A673 (cell line): ENCODE measurements around the gene SLC7A9. TPM values are rescaled to one million over a fixed set of nuclear protein-coding genes. Genes with fewer than 3 reads are reported as not detected.

Source experiments
- BruUV-seq: library from RNA; stranded (reverse); fragments of 400-500 nt; replicated peaks from 2 replicates; lab custom pipeline; 2021; lab: Mats Ljungman, UMichigan
- CTCF ChIA-PET: fragments of 300-600 bp; sonication (Branson Sonifier 250); formaldehyde crosslinking; loops from one replicate; lab custom pipeline; 2022; ENCODE audit warnings: antibody characterized with exemption; lab: Charles Lee
- POLR2A ChIA-PET: fragments of 300-600 bp; sonication (Branson Sonifier 250); formaldehyde crosslinking; loops from one replicate; lab custom pipeline; 2022; ENCODE audit warnings: antibody characterized with exemption; ENCODE audit not compliant: low non-redundant PET; lab: Charles Lee
- DNase-seq: peaks from one replicate; pipeline ENCODE4 v3.0.0-alpha.2; 2015; ENCODE audit warnings: low spot score
- H3K27ac ChIP-seq: fragments of 200-600 bp; sonication (generic); 2 replicates; pipeline ENCODE4 v1.5.1; 2016; ENCODE audit warnings: mixed run types, low read depth, mild to moderate bottlenecking, mixed read lengths, antibody characterized with exemption, low read length; ENCODE audit not compliant: poor library complexity, severe bottlenecking
- H3K27me3 ChIP-seq: fragments of 200-600 bp; sonication (generic); replicated peaks from 2 replicates; pipeline ENCODE4 v1.6.1; 2017; ENCODE audit warnings: mixed run types, low read depth, mild to moderate bottlenecking, mixed read lengths, antibody characterized with exemption, low read length; ENCODE audit not compliant: insufficient read depth, poor library complexity
- H3K36me3 ChIP-seq: fragments of 200-600 bp; sonication (generic); 2 replicates; pipeline ENCODE4 v1.6.1; 2016; ENCODE audit warnings: mixed run types, mild to moderate bottlenecking, mixed read lengths, antibody characterized with exemption, low read length; ENCODE audit not compliant: insufficient read depth, poor library complexity, severe bottlenecking
- H3K4me1 ChIP-seq: fragments of 200-600 bp; sonication (generic); 2 replicates; pipeline ENCODE4 v1.6.1; 2017; ENCODE audit warnings: mixed run types, mild to moderate bottlenecking, mixed read lengths, antibody characterized with exemption, low read length; ENCODE audit not compliant: insufficient read depth, poor library complexity, severe bottlenecking
- H3K4me3 ChIP-seq: fragments of 200-600 bp; sonication (generic); 2 replicates; pipeline ENCODE4 v1.5.1; 2016; ENCODE audit warnings: low read depth, mixed run types, mild to moderate bottlenecking, mixed read lengths, low read length; ENCODE audit not compliant: poor library complexity, severe bottlenecking
- H3K9me3 ChIP-seq: fragments of 200-600 bp; sonication (generic); 2 replicates; pipeline ENCODE4 v1.6.1; 2016; ENCODE audit warnings: mixed run types, low read depth, mild to moderate bottlenecking, mixed read lengths, antibody characterized with exemption, low read length; ENCODE audit not compliant: poor library complexity, severe bottlenecking
- EZH2 ChIP-seq: fragments of 200-600 bp; sonication (generic); IDR thresholded peaks from 2 replicates; pipeline ENCODE4 v1.6.1; 2017; ENCODE audit warnings: borderline replicate concordance, low read depth, mild to moderate bottlenecking, mixed read lengths, antibody characterized with exemption, low read length; ENCODE audit not compliant: poor library complexity, severe bottlenecking
- intact Hi-C: fragments of 100-400 bp; cut with micrococcal nuclease; formaldehyde crosslinking; loops from one replicate; pipeline ENCODE4 v1.10.0; 2022; ENCODE audit not compliant: unreplicated experiment
- total RNA-seq: library from RNA; stranded (reverse); gene quantifications from 2 replicates; pipeline ENCODE4 v1.2.3, GENCODE V29; 2021
- TF ChIP-seq, protein P1 (sequence below): fragments of 300-800, 200-600 bp; sonication (generic); conservative IDR thresholded peaks from 2 replicates; pipeline ENCODE4 v1.5.1; 2017; ENCODE audit warnings: low read depth, mild to moderate bottlenecking, antibody characterized with exemption, low read length, moderate library complexity, mixed read lengths

SLC7A9 gene
- total RNA-seq, 1 experiment from 2014 or later, result 0.34 TPM

DNA sequence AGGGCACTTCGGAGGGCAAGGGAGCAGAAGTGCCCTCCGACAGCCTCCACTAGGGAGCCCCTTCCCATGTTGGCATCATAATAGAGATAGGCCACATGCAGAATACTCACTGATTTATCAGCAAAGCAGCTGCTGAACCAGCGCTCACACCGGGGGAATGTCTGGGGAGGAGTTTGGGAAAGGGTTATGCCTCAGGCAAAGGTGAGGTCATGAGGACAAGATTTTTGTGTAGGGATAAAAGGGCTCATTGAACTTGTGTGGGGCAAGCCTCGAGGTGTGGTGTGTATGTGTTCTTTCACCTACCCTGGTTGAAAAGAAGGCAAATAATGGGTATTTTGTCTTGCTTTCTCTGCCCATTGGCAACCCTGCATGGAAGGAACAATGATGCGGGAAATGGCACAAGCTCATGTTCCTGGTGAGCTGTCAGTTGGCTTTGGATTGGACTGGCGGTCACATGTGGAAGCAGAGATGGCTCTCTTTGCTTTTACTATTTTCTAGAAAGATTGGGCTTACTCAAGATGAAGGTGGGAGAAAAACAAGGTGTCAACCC lies 39.1 kb upstream of the SLC7A9 start:
- no peak for TF ChIP-seq EZH2
- TF ChIP-seq, protein P1, sequence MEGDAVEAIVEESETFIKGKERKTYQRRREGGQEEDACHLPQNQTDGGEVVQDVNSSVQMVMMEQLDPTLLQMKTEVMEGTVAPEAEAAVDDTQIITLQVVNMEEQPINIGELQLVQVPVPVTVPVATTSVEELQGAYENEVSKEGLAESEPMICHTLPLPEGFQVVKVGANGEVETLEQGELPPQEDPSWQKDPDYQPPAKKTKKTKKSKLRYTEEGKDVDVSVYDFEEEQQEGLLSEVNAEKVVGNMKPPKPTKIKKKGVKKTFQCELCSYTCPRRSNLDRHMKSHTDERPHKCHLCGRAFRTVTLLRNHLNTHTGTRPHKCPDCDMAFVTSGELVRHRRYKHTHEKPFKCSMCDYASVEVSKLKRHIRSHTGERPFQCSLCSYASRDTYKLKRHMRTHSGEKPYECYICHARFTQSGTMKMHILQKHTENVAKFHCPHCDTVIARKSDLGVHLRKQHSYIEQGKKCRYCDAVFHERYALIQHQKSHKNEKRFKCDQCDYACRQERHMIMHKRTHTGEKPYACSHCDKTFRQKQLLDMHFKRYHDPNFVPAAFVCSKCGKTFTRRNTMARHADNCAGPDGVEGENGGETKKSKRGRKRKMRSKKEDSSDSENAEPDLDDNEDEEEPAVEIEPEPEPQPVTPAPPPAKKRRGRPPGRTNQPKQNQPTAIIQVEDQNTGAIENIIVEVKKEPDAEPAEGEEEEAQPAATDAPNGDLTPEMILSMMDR, result no peak
- Histone ChIP-seq H3K36me3 (peaks cover 3% of the 10 kb centered on the region), H3K9me3 (no peaks in the 10 kb centered on the region), H3K4me3 (no peak overlapping the region), H3K27ac (no peak overlapping the region), H3K27me3 (no peaks in the 10 kb centered on the region), H3K4me1 (no peaks in the 10 kb centered on the region)
- no TSS peak for BruUV-seq
- ChIA-PET POLR2A (no interaction called here), CTCF (no interaction called here)
- intact Hi-C loops, result no loop called here
- no peak for DNase-seq

DNA sequence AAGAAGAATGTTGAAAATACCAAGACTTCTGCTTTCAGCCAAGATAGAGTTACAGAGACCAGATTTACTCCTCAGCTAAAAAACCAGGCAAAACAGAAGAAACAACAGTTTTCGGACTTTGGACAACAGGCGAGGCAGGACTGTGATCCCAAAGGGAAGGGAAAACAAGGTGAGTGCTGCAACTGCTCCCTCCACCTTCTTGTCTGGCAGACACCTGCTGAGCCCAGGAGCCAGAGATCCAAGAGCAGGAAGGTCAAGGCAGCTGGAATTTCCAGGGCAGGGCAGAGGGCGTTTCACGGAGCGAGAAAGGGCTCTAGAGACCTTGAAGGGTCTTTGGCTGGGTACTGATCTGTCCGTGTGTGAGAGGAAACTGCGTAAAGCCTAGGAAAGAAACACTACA lies 32.9 kb upstream of the SLC7A9 start:
- Histone ChIP-seq H3K4me3 (no peak overlapping the region), H3K9me3 (no peaks in the 10 kb centered on the region), H3K36me3 (no peaks in the 10 kb centered on the region), H3K27me3 (no peaks in the 10 kb centered on the region), H3K27ac (no peak overlapping the region), H3K4me1 (no peaks in the 10 kb centered on the region)
- DNase-seq, result no peak
- CTCF ChIA-PET, result no interaction called here
- intact Hi-C loops, result no loop called here
- no peak for TF ChIP-seq EZH2
- TF ChIP-seq, protein P1, result no peak
- POLR2A ChIA-PET, result no interaction called here
- BruUV-seq, result no TSS peak

DNA sequence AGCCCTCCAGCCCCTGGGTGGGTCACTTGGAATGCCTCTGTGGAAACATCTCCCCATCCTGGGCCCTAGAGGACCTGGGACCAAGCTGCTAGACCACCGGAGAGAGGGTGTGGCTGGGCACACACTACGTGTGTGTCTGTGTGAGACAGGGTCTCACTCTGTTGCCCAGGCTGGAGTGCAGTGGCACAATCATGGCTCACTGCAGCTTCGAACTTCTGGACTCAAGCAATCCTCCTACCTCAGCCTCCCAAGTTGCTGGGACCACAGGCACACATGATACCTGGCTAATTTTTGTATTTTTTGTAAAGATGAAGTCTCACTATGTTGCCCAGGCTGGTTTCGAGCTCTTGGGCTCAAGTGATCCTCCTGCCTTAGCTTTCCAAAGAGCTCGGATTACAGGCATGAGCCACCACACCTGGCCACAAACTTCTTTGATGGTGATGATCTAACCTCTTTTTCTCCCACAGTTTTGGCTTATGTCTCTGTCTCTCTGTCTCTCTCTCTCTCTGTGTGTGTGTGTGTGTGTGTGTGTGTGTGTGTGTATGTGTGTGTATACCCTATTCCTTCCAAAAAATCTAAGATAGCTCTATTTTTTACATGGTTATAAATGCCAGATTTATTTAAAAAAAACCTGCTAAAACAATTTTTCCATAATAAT lies 32.1 kb upstream of the SLC7A9 start:
- no peaks in the 10 kb centered on the region for H3K36me3 ChIP-seq
- BruUV-seq, result no TSS peak
- no peaks in the 10 kb centered on the region for H3K4me1 ChIP-seq
- no peak for DNase-seq
- TF ChIP-seq, protein P1, result no peak
- no peak for TF ChIP-seq EZH2
- H3K27ac ChIP-seq, result no peak overlapping the region
- H3K4me3 ChIP-seq, result no peak overlapping the region
- ChIA-PET CTCF (interaction anchor here (0.6 kb wide), 1 partner anchor 182 kb away, joined by 3 read pairs; the partner anchor contains the start of gene TDRD12), POLR2A (no interaction called here)
- intact Hi-C loops, result no loop called here
- H3K9me3 ChIP-seq, result no peaks in the 10 kb centered on the region
- no peaks in the 10 kb centered on the region for H3K27me3 ChIP-seq
